ENCODE measurements around the gene F8A2.
"Not testable (repeated sequence)": the region's sequence is repeated elsewhere in the genome, so short reads cannot be mapped to it uniquely, and the experiment has no call there.

Gene F8A2

GRCh38 chrX:155381843-155382528, at the start of gene F8A2:
F8A2 (plus strand) TSS chrX:155382095; CDS start chrX:155382115, 20 bp downstream.
- DNase-seq (ENCODE audit: low spot score) = not testable (repeated sequence)

- DNase-seq (ENCODE audit: low spot score) = no peak
Observed at GRCh38 chrX:155333544-155334100, 48.3 kb upstream of the F8A2 start.

- no peak for DNase-seq (ENCODE audit: low spot score)
Observed at GRCh38 chrX:155334486-155335336, 47.2 kb upstream of the F8A2 start, which contains the start of gene CLIC2. CLIC2 (minus strand) TSS chrX:155334614; CDS start chrX:155334427, 187 bp downstream.

- not testable (repeated sequence) for DNase-seq (ENCODE audit: low spot score)
Observed at GRCh38 chrX:155335337-155335712, 46.6 kb upstream of the F8A2 start.

- not testable (repeated sequence) for DNase-seq (ENCODE audit: low spot score)
Observed at GRCh38 chrX:155345689-155346088, 36.2 kb upstream of the F8A2 start.

GRCh38 chrX:155349448-155349847, 32.4 kb upstream of the F8A2 start:
- not testable (repeated sequence) for DNase-seq (ENCODE audit: low spot score)

- DNase-seq (ENCODE audit: low spot score) = not testable (repeated sequence)
Observed at GRCh38 chrX:155363712-155364111, 18.2 kb upstream of the F8A2 start.

- not testable (repeated sequence) for DNase-seq (ENCODE audit: low spot score)
Observed at GRCh38 chrX:155373777-155374458, 8.0 kb upstream of the F8A2 start.

GRCh38 chrX:155379802-155380201, 2.1 kb upstream of the F8A2 start:
- not testable (repeated sequence) for DNase-seq (ENCODE audit: low spot score)

GRCh38 chrX:155382529-155382967, 653 bp downstream of the F8A2 start:
- not testable (repeated sequence) for DNase-seq (ENCODE audit: low spot score)

GRCh38 chrX:155389634-155390033, 7.7 kb downstream of the F8A2 start:
- no peak for DNase-seq (ENCODE audit: low spot score)

GRCh38 chrX:155394747-155395276, 12.9 kb downstream of the F8A2 start:
- not testable (repeated sequence) for DNase-seq (ENCODE audit: low spot score)

GRCh38 chrX:155406429-155406828, 24.5 kb downstream of the F8A2 start:
- DNase-seq (ENCODE audit: low spot score) = no peak

GRCh38 chrX:155417769-155418168, 35.9 kb downstream of the F8A2 start:
- DNase-seq (ENCODE audit: low spot score) = no peak
